ENCODE results near the gene KANSL1L.

GRCh38 chr2:210199854-210200253 lies 28.6 kb upstream of the KANSL1L start:
- no peak for TF ChIP-seq CTCF (IDR thresholded peaks at IDR 0.05)
- TF ChIP-seq POLR2A (IDR thresholded peaks at IDR 0.05): no peak
- no peak for TF ChIP-seq EP300 (IDR thresholded peaks at IDR 0.05; ENCODE audit: low read depth)
- no peak for TF ChIP-seq POLR2AphosphoS5 (IDR thresholded peaks at IDR 0.05)
